Heart left ventricle (tissue), 13 donors: ENCODE data around the gene MANEAL.

Source experiments
- POLR2A ChIP-seq, 2 donors: fragments of 450-650 bp; IDR thresholded peaks; one replicate each; pipeline ENCODE4 v1.6.1; 2017; ENCODE audit warnings: antibody characterized with exemption in 2 of 2, mild to moderate bottlenecking in 2 of 2, moderate library complexity in 2 of 2
- TF ChIP-seq, protein P1 (sequence below), 12 donors: fragments of 200-600 bp; sonication (generic) in 4 of 12; IDR thresholded peaks; one replicate each; pipeline versions ENCODE4 v1.5.0 to v1.8.0; 2018 to 2022; ENCODE audit warnings: antibody characterized with exemption in 12 of 12, mild to moderate bottlenecking in 5 of 12
- donor health status: ischemic (EF 13 %, LVEDD 7.1; RV severe dilation, severe dysfunction).
- donor health status: DM: no; HTN: yes; CAD: no.
- donor health status: DM: no; HTN: no; CAD: no.
- donor health status: ischemic (EF 25% LVEDD 6.9; RV normal size, moderate dysfunction).
- donor health status: ischemic (EF 25% LVEDD 5.7; RV mildly dilated, moderate dysfunction).
- donor health status: ischemic (EF 35%, LVEDD 5.7; RV mildly dilated, moderate dysfunction).
- donor health status: nonischemic (EF 11% LVEDD 7.7; RV severe dilation, severe dysfunction).
- donor health status: DM: yes; HTN: yes; CAD: no.
- donor health status: PGD.
- donor health status: ischemic (EF 29% LVEDD 5.4; RV normal size, mild dysfunction).
- donor health status: nonischemic (EF 23%, LVEDD 6.1; RV moderate dilation, normal function).

DNA sequence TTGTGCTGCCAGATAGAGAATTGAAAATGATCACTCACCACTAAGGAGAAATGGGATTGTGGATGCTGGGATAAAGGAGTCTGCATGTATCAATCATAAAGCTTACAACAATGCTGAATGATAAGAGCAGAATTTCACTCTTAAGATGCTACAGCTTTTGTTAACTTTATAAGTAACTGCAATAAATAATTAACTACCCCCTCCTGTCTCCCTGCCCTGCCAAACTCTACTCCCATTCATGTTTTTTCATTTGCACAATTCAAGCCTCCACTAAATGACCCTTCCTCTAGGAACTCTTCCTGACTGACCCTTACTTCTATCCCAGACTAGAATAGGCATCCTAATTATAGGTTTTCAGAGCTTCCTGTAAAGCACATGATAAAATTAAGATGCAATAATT is 50.9 kb downstream of the MANEAL start:
- no peak for TF ChIP-seq POLR2A (IDR thresholded peaks at IDR 0.05)
- TF ChIP-seq, protein P1, sequence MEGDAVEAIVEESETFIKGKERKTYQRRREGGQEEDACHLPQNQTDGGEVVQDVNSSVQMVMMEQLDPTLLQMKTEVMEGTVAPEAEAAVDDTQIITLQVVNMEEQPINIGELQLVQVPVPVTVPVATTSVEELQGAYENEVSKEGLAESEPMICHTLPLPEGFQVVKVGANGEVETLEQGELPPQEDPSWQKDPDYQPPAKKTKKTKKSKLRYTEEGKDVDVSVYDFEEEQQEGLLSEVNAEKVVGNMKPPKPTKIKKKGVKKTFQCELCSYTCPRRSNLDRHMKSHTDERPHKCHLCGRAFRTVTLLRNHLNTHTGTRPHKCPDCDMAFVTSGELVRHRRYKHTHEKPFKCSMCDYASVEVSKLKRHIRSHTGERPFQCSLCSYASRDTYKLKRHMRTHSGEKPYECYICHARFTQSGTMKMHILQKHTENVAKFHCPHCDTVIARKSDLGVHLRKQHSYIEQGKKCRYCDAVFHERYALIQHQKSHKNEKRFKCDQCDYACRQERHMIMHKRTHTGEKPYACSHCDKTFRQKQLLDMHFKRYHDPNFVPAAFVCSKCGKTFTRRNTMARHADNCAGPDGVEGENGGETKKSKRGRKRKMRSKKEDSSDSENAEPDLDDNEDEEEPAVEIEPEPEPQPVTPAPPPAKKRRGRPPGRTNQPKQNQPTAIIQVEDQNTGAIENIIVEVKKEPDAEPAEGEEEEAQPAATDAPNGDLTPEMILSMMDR (IDR thresholded peaks at IDR 0.05) = no peak
